ENCODE measurements around the gene CEP112. TPM values are rescaled to one million over a fixed set of nuclear protein-coding genes. Genes with fewer than 3 reads are reported as not detected.

Gene CEP112
- total and polyA plus RNA-seq, 2 experiments from 2014 or later = 4.0 to 4.3 TPM

- no peaks in the 10 kb centered on the region for H3K27me3 ChIP-seq (ENCODE audit: insufficient read depth)
- no peak overlapping the region for H2AFZ ChIP-seq
- Mint-ChIP-seq H3K27ac (no peak overlapping the region), H3K9me3 (no peaks in the 10 kb centered on the region), H3K27me3 (ENCODE audit: insufficient read depth, low read depth, poor library complexity) (peaks cover 2% of the 10 kb centered on the region), H3K4me1 (peaks cover 7% of the 10 kb centered on the region; the same call in 2 of the 3 replicates), H3K36me3 (ENCODE audit: low read depth) (no peaks in the 10 kb centered on the region), H3K4me3 (no peak overlapping the region)
- no peaks in the 10 kb centered on the region for H4K20me1 ChIP-seq (replicated peaks; ENCODE audit: insufficient read depth)
- no peak overlapping the region for H3K4me2 ChIP-seq
- ATAC-seq (no peak), DNase-seq (ENCODE audit: low spot score) (no peak)
- H3K4me3 ChIP-seq = no peak overlapping the region
- no peaks in the 10 kb centered on the region for H3K79me2 ChIP-seq (replicated peaks; ENCODE audit: insufficient read depth)
- no peak for TF ChIP-seq ZNF114 (CRISPR knock-in tag; IDR thresholded peaks at IDR 0.05)
- no peak for TF ChIP-seq POLR2AphosphoS5 (IDR thresholded peaks at IDR 0.05; ENCODE audit: low read depth)
- TF ChIP-seq REST (IDR thresholded peaks at IDR 0.05; ENCODE audit: unreplicated experiment) = no peak
- no peak for TF ChIP-seq ETS1 (IDR thresholded peaks at IDR 0.05)
- no peak for TF ChIP-seq EZH2 (IDR thresholded peaks at IDR 0.05; ENCODE audit: low read depth, unreplicated experiment)
- H3K9me2 ChIP-seq (ENCODE audit: insufficient read depth) = no peaks in the 10 kb centered on the region
- no peaks in the 10 kb centered on the region; the same call in 1 of the 2 replicates for H3K4me1 ChIP-seq (ENCODE audit: insufficient read depth)
- H3K36me3 ChIP-seq (ENCODE audit: insufficient read depth) = no peaks in the 10 kb centered on the region
- no peak overlapping the region for H3K27ac ChIP-seq (ENCODE audit: low read depth)
- no peaks in the 10 kb centered on the region for H3F3A ChIP-seq (replicated peaks; ENCODE audit: low read depth)
These were observed 441.8 kb downstream of the CEP112 start for GRCh38 chr17:65750166-65750565.

GRCh38 chr17:65749479-65749878, 442.5 kb downstream of the CEP112 start:
- DNase-seq (ENCODE audit: low spot score) = no peak
- H3K27me3 Mint-ChIP-seq (ENCODE audit: insufficient read depth, low read depth, poor library complexity) = peaks cover 2% of the 10 kb centered on the region
- Histone ChIP-seq H3F3A (replicated peaks; ENCODE audit: low read depth) (no peaks in the 10 kb centered on the region), H3K4me1 (ENCODE audit: insufficient read depth) (no peaks in the 10 kb centered on the region; the same call in 1 of the 2 replicates), H4K20me1 (replicated peaks; ENCODE audit: insufficient read depth) (no peaks in the 10 kb centered on the region), H3K4me3 (no peak overlapping the region), H3K36me3 (ENCODE audit: insufficient read depth) (no peaks in the 10 kb centered on the region), H3K27ac (ENCODE audit: low read depth) (no peak overlapping the region), H3K79me2 (replicated peaks; ENCODE audit: insufficient read depth) (no peaks in the 10 kb centered on the region), H3K27me3 (ENCODE audit: insufficient read depth) (no peaks in the 10 kb centered on the region), H3K9me2 (ENCODE audit: insufficient read depth) (no peaks in the 10 kb centered on the region), H2AFZ (no peak overlapping the region), H3K4me2 (no peak overlapping the region)
- H3K36me3 Mint-ChIP-seq (ENCODE audit: low read depth) = no peaks in the 10 kb centered on the region
- no peak overlapping the region for H3K4me3 Mint-ChIP-seq
- ATAC-seq = no peak
- no peak overlapping the region for H3K27ac Mint-ChIP-seq
- peaks cover 7% of the 10 kb centered on the region; the same call in 2 of the 3 replicates for H3K4me1 Mint-ChIP-seq
- TF ChIP-seq EZH2phosphoT487 (IDR thresholded peaks at IDR 0.05; ENCODE audit: unreplicated experiment) (no peak), ETS1 (IDR thresholded peaks at IDR 0.05) (no peak), ZNF114 (CRISPR knock-in tag; IDR thresholded peaks at IDR 0.05) (no peak)
- H3K9me3 Mint-ChIP-seq = no peaks in the 10 kb centered on the region
